OCI-M1 (cell line): Measurements from ENCODE around the gene CCT7.
A peak's percentile ranks its signal among the peaks of the same experiment; 100 is the strongest.

Experiments used
- DNase-seq: peaks from one replicate; lab custom pipeline; 2025; lab: John Stamatoyannopoulos, UW

CCT7 gene

DNA sequence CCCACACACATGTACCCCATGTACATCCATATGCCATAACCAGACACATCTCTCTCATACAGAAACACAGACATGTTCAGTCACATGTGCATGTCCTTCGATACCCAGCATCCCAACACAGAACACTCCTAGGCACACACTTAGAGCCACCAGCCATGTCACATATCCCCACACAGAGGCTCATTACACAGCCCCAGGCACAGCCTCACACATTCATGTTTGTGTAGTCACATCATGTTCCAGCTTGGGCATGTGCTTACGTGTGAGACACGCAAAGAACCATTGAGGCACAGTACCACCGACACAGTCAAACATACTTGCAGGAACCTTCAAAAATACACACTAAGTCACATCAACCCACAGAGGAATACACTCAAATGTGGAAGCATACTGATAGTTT lies 32.9 kb downstream of the CCT7 start:
- no peak for DNase-seq

DNA sequence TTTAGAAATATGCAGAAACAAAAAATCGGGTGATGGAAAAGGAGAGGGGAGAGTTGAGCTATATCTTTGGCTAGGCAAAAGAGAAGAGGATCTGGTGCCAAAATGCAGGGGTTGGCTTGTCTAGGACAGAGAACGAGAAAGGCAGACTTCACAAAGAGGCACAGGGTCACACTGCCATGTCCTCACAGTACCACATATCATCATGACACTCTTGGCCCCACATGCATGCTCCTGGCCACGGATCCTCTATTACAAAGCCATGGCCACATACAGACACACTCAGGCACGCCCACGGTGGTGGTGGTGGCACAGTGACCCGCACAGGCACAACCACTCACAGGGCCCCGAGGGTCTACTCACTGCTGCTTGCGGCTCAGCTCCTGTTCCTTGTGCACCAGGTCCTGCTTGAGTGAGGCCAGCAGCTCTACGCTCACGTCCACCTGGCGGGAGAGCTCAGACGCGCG lies 34.3 kb downstream of the CCT7 start:
- no peak for DNase-seq

DNA sequence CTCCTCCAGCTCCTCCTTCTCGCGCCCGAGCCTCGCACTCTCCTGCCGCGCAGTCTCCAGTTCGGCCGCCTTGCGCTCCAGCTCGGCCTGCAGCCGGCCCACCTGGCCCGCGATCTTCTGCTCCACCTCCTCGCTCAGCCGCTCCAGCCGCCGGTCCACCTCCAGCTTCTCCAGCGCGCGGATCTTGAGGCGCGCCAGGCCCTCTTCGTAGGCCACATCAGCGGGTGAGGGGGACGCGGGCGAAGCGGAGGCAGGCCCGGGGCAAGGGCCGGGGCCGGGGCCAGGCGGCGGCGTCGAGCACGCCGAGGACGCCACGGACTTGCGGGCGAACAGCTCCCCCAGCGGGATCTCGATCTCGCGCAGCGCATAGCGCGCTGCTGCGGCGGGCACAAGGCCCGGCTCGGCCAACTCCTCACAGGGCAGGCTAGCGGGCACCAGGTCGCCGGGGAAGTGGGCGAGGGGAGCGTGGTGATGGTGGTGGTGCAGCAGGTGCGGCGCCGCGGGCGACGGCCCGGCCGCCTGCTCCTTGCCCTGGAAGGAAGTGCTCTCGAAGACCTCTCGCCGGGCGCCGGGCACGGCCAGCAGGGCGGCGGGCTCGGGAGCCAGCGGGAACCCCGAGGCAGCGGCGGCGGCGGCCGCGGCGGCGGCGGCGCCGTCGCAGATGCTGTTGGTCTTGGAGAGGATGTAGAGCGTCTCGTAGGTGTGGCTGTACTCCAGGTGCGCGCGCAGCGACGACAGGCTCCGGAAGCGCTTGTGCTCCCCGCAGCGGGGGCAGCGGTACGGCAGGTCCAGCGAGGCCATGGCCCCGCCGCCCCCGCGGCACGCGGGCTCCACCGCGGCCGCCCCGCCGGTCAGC lies 35.0 kb downstream of the CCT7 start:
- no peak for DNase-seq

DNA sequence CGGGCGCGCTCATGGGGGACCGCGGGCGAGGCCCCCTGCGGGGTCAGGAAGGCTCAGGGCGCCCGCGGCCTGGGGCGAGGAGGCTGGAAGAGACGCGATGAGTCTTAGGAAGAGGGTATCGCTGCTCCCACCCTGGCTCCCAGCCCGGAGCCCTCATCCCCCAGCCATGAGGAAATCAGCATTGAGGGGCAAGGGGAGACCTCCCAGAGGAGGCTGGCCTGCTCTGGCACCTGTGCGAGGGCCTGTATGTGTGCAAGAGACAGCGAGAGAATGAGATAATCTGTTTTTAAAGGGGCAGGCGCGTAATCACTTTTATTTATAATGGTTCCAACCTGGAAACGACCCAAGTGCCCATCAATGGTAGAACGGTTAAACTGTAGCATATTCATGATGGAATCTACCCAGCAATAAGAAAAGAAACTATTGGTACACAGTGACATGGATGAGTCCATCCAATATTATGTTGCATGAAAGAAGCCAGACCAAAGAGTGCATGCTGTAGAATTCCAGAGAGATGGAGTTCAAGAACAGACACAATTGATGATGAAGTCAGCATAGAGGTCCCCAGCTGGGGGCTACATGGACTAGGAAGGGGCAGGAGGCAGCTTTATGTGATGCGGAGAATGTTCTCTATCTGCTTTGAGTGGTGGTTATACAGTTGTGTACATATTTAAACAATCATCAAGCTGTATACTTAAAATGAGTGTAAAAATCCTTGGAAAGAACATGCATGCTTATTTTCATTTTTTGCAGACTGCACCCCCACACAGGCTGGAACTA lies 35.8 kb downstream of the CCT7 start:
- DNase-seq = no peak

DNA sequence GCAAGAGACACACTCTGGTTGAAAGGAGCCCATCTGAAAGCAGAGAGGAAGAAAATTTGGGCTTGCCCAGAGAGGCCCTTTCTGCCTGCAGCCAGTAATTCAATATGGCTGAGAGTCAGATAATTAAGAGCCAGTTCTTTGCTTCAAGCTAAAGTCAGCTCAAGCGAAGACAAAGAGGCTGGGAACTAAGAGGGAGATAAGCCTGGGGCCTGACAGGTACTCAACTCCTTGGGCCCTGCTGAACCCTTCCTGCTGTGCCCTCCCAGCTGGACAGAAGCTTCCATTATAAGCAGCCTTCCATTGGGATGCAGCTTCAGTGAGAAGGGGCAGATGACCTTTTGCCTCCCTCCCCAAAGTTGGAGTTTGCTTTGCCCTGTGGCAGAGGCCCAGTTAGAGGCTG lies 38.2 kb downstream of the CCT7 start:
- no peak for DNase-seq

DNA sequence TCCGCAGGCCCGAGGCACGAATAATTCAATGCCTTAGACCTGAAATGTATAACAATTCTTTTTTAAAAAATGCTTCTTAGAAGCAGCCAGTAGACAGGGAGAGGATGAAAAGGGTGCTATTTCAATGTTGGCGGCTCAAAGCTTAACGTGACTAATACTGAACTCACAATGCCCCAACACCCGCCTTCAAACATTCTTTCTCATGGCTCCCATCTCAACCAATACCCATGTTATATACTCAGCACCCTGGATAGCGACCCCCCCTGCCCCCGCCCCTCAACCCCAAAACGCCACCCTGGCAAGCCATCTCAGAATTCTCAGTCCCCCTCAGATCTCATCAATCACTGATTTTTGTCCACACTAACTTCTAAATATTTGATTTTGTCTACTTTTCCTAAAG lies 45.7 kb downstream of the CCT7 start:
- DNase-seq = no peak

DNA sequence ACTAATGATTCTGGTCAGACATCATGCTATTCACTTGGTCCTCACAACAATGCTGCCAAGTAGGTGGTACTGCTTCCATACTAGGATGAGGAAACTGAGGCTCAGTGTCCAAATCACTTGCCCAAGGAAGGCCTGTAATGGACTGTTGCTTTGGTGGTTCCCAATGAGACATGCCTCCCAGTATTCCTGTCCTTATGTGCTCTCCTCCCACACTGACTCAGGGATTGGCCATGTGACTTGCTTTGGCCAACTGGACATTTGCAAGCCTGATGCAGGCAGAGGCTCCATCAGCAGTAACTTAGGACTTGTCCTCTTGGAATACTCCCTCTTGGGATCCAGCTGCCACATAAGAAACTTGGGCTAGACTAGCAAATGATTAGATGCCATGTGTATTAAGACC lies 47.1 kb downstream of the CCT7 start:
- DNase-seq = no peak

DNA sequence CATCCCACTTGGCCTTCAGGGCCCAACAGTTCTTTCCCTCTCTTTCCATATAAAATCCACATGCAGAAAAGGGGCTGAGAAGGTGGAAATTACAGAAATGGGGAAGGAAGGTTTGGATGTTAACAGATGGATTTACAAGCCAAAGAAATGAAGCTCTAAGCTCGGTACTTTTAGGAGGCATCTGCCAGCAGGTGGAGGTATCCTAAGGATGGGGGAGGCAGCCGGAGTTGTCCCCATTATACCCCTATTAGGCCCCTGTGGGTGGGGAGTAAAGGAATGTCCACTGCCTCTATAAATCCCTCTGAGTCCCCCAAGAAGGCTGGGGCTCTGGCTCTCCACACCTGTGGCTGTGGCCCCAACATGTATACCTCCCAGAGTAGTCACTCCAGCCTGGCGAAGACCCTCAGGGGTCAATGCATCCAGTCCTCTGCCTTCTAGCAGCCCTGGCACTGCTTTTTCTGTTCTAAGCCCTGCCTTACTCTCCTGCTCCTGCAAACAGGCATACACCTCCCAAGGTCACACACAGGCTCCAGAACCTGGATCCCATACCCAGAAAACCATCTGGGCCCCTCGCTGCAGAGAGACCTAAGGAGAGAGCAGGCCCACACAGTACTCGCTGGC lies 48.9 kb downstream of the CCT7 start:
- DNase-seq = no peak

DNA sequence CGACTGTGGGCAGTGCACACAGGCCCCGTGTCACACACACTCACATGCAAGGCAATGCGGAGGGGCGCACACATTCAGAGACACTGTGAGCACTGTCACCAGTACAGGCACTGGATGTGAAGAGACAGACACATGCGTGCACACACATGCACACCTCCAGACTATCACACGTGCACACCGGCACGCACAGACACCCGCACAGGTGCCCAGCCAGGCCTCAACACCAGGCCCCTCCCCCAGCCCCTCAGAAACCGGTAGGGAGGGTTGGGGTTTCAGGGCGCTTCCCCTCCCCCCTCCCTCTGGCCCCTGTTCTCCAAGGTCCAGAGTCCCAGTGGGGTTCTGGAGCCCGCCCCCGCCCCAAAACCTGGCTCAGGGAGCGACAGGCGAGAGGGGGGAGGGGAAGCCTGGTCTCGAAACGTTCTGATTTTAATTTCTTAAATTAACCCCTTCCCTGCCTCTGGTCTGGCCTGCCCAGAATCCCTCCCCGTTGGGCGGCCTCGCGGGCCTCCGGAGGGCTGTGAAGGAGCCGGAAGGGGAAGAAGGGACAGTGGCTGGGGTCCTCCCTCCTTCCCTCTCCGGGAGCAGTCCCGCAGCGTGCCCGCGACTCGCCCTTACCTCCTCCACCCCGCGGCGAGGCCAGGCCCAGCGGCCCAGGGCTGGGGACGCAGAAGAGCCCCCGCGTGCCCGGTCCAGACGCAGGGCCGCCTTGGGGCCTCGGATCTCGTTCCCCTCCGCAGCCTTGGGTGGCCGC lies 49.6 kb downstream of the CCT7 start:
- DNase-seq = peak; percentile 37

DNA sequence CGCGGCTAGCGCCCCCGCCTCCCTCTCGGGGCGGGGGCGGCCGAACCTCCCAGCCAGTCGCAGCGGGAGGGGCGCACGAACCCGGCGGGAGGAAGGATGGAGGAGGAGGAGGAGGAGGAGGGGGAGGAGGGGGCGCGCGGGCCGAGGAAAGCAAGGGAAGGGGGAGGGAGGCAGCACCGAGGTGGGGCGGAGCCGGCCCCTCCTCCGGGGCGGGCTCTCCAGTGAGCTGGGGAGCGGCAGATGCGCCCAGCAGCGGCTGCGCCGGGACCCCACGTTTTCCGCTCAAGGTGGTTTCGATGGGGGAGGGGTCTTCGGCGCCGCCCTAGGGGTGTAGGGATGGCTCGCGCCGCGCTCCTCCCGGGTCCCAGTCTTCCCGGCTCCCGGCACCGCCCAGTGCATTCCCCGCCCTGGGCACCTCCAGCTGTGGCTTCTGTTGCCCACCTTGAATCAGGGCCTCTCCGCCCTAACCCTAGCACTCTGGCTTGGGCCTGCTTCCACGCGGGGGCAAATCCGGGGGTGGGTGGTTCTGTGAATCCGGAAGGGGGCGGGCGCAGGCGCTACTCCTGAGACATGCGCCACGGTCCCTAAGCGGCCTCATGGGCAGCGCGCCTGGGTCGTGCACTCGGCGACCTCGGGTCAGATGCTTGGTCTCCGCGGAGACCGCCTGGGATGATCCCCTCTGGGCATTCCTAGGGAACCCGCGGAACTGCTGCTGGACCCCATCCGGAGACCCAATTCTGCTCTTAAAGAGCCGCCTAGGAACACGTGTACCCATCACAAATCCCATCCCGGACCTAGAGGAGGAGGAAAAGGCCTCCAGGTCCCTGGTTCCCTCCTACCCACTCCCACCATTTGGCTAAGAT lies 50.4 kb downstream of the CCT7 start, which contains the start of gene FBXO41:
FBXO41 (minus strand) TSS at position 183 of the 863 bp plus-strand sequence. CDS start 14,848 bp downstream, outside the sequence.
- DNase-seq = peak; percentile 67

DNA sequence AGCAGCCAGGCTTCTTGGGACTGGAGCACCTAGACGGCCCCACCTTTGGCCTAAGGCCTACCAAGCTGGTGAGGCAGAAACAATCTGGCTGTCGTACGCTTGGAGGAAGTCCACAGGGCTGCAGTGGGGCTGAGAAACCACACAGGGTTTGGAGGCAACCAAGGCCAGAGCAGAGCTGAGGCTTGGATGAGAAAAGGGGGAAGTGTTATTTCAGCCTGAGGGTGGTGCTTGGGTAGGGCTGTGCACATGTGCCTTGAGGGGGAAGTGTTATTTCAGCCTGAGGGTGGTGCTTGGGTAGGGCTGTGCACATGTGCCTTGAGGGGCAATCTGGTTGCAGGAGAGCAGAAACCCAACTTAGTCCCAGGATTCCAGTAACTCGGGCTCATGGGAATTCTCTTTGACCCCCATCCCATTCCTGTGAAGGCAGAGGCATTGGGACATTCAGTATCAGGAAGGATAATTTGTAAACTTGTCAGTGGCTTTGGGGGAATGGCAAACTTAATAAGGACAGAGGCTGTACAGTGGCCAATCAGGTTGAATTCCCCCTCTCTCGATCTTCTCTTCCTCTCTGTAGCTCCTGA lies 51.1 kb downstream of the CCT7 start:
- DNase-seq = peak; percentile 85

DNA sequence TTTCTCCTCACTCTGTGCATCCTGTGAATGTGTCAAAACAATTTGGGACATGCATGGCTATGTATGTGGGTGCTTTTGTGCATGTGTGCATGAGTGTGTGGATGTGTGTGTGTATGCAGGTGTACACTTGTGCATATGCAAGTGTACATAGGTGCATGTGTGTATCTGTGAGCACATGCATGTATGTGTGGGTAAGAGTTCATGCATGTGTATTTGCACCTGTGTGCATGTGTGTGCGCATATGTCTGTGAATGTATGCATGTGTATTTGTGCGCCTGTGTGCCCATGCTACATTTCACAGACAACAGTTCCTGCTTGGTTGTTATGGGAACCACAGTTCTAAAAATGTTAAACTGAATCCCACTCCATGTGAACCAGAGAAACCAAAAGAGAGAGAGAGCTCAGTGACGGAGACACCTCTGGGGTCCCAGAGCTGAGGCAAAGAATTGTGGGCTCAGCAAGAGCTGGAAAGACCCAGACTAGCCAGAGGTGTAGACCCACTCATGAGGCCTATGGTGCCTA lies 52.1 kb downstream of the CCT7 start:
- DNase-seq = no peak

DNA sequence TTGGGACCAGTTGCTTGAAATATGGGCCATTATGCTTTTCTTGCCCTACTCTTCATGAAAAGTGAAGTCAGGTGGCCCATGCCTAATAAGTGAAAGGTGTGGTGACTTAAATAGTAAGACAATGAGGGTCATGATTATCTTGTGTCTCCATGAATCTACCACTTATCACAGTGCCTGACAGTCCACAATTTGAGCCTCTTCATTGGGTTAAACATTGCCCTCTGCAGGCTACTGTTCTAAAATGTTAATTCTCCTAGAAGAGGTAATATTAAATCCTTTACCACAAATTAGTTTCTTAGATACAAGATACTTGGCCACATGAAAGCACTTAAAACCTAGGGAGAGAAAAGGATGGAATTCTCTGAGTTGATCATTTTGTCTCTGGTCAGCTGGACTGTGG lies 55.2 kb downstream of the CCT7 start:
- no peak for DNase-seq

DNA sequence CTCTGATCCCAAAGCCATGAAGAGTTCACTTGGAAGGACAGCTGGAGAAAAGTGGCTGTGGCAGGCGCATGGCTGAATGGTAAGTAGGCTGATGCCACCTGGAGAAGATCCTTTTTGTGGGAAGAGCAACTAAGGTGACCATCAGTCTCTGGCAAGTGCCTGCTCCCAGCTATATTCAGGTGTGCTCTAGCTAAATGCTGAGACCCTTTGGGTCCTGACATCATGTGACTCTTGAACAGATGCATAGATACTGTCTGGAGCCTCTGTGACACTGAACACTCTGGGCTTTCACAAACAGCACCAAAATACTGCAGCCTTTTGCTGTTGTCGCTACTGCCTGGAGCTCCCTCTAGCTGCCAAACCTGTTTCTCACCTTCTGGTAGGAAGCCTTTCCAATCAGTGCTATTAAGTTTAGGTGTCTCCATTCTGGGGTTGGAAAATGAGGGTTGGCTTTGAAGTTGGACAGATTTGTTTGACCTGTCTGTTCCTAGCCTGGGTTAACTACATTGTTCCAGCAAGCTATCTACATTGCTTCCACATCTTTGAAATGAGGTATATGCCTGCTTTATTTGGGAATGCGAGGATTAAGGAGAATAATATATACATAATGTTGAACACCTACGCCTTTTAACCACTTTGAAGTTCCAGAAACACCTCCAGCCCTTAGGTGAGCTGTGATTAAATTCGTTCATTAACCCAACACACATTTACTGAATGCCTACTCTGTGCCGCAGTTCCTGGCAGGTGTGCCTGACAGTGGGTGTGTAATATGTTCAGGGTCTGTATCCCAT lies 56.1 kb downstream of the CCT7 start:
- DNase-seq = peak; percentile 53

DNA sequence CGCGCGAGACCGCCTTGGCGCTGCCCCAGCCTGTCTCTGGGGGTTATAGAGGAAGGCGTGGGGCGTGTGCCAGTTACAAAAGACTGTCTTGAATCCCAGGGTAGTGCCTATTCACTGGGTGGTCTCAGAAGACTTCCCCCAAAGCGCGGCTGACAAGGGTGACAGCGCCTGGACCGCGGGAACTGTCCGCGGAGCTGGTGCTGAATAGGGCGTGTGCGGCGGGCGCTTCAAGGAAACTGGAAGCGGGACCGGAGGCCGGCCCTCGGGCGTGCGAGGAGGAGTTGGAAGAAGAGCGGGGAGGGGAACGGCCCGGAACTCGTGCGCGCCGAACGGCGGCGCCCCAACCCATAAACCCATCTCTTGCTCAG lies 57.0 kb downstream of the CCT7 start:
- peak; percentile 65 for DNase-seq

DNA sequence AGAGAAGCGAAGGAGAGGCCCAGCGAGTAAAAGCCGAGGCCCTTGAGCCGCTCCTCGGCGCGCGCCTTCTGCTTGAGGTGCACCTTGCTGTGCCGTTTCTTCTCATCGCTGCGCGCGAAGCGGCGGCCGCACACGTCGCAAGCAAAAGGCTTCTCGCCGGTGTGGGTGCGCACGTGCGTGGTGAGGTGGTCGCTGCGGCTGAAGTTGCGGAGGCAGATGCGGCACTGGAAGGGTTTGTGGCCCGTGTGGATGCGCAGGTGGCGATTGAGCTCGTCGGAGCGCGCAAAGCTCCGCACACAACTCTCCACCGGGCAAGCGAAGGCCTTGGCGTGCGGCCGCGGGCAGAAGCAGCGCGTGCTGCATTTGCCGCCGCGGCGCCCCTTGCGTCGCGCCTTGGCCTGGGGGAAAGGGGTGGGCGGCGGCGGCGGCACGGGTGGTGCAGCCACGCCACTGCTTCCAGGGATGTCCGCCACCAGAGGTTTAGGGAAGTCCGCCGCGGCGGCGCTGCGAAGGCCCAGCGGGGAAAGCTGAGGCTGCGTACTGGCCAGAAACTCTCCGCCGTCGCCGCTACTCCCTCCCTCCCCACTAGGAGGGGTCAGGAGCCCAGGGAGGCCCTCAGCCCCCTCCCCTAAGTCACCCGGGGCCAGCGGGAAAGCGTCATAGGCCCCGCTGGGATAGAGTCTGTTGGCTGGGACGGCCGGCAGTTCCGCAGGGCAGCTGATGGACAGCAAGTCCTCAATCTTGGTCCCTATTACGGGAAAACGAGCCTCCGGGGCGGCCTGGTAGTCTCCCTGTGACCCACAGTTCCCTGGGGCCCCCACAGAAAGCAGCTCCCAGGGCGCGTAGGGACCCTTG lies 57.6 kb downstream of the CCT7 start:
- DNase-seq = no peak

DNA sequence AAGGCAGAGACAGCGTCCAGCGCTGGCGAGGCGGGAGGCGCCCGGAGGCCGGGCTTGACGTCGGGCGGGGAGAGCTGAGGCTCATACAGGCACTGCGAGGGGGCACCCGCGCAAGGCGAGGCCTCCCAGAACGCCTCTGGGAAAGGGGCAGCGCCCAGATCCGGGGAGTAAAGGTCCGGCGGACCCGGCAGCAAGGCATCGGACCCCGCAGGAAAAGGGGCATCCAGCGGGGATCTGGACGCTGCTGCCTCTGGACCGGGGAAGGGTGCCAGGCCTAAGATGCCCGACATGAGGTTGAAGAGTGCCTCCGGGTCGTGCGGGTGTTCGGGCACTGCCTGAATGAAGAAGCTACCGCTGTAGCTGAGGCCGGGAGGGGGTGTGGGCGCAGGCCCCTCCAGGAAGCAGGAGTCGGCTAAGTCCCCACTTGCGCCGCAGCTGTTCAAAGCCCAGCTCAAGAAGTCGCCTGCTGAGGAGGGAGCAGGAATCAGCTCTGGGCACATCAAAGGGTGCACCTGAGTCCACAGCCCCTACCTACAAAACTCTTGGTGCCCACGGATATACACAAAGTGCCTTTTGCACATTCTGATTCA lies 58.3 kb downstream of the CCT7 start:
- DNase-seq = no peak

DNA sequence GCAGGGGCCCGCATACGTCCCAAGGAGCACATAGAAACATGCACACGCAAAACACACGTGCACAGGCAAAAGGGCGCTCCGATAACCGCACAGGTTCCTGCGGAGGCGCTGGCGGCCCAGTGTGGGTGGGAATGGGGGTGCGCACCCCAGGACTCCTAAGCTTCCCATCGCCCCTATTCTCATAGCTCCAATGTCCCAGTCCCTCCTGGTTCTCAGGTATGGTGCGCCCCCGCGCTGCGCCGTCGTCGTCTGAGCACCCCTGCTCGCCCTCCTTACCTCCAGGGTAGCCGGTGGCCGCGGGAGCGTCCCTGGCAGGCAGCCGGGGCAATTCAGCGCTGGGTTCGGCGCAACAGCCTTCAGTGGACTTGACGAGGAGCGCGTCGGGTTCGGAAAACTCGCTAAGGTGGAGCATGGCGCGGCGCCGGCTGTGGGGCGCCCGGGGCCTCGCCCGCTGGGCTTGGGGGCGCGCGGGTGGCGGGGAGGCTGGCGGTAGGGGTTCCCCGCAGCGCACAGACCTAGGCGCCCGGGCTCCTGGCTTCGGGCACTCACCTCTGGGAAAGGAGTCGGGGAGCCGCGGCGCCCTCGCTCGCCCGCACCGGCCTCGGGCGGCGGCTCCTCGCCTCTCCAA lies 58.9 kb downstream of the CCT7 start:
- DNase-seq = no peak
